ENCODE data around the gene MMAA. TPM values are rescaled to one million over a fixed set of nuclear protein-coding genes. Genes with fewer than 3 reads are reported as not detected.

Gene MMAA
- total RNA-seq, 1 donor from 2014 or later, result 3.5 TPM

- Mint-ChIP-seq H3K27me3 (ENCODE audit: unreplicated experiment) (peaks cover 7% of the 10 kb centered on the region), H3K36me3 (ENCODE audit: unreplicated experiment) (peaks cover 5% of the 10 kb centered on the region), H3K27ac (ENCODE audit: unreplicated experiment) (no peak overlapping the region), H3K4me1 (ENCODE audit: low read depth, unreplicated experiment) (no peaks in the 10 kb centered on the region), H3K4me3 (ENCODE audit: unreplicated experiment) (no peak overlapping the region), H3K9me3 (ENCODE audit: unreplicated experiment) (peaks cover 2% of the 10 kb centered on the region)
- TF ChIP-seq, protein P1, sequence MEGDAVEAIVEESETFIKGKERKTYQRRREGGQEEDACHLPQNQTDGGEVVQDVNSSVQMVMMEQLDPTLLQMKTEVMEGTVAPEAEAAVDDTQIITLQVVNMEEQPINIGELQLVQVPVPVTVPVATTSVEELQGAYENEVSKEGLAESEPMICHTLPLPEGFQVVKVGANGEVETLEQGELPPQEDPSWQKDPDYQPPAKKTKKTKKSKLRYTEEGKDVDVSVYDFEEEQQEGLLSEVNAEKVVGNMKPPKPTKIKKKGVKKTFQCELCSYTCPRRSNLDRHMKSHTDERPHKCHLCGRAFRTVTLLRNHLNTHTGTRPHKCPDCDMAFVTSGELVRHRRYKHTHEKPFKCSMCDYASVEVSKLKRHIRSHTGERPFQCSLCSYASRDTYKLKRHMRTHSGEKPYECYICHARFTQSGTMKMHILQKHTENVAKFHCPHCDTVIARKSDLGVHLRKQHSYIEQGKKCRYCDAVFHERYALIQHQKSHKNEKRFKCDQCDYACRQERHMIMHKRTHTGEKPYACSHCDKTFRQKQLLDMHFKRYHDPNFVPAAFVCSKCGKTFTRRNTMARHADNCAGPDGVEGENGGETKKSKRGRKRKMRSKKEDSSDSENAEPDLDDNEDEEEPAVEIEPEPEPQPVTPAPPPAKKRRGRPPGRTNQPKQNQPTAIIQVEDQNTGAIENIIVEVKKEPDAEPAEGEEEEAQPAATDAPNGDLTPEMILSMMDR (IDR thresholded peaks at IDR 0.05; ENCODE audit: partially characterized antibody, unreplicated experiment), result no peak
- no peak for DNase-seq
These were observed 84.8 kb downstream of the MMAA start for GRCh38 chr4:145703850-145704497.

DNA sequence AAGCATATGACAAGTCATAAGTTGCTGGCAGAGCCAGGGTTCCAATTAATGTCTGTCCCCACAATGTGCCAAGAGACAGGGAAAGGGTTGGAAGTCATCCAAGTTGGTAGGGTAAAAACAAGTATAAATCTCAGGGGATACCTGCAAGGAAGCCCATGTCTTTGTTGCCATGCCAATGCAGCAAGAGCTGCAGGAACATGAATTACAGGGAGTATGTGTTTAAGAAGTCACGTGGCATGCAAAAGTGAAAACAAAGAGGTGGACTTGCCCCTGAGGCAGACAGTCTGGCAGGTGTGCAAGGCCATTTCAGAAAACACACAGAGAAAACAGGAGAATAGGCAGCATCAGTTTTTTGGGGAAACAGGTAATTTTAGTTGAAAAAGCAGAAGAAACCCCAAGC is 90.2 kb downstream of the MMAA start:
- Mint-ChIP-seq H3K27ac (ENCODE audit: unreplicated experiment) (no peak overlapping the region), H3K36me3 (ENCODE audit: unreplicated experiment) (peaks cover 29% of the 10 kb centered on the region), H3K4me3 (ENCODE audit: unreplicated experiment) (no peak overlapping the region), H3K4me1 (ENCODE audit: low read depth, unreplicated experiment) (no peaks in the 10 kb centered on the region), H3K9me3 (ENCODE audit: unreplicated experiment) (peaks cover 5% of the 10 kb centered on the region), H3K27me3 (ENCODE audit: unreplicated experiment) (no peaks in the 10 kb centered on the region)
- no peak for DNase-seq
- TF ChIP-seq, protein P1 (IDR thresholded peaks at IDR 0.05; ENCODE audit: partially characterized antibody, unreplicated experiment), result no peak

Other genes with a start within 250 kb of the MMAA start
- gene SMAD1, start 137.5 kb upstream of the MMAA start, total RNA-seq (ENCODE audit: unreplicated experiment), result 57.5 TPM
- not detected for gene C4orf51, start 60.8 kb downstream of the MMAA start, total RNA-seq (ENCODE audit: unreplicated experiment)

Measured in glutamatergic neuron (in vitro differentiated cells).